Gastroesophageal sphincter (tissue), 3 donors: ENCODE results near the gene RABEP1.

Source experiments
- EP300 ChIP-seq: sonication (generic); formaldehyde crosslinking; IDR thresholded peaks from one replicate; pipeline ENCODE4 v1.6.1; 2017; ENCODE audit warnings: antibody characterized with exemption, mild to moderate bottlenecking
- POLR2A ChIP-seq, 2 donors: fragments of 450-650 bp; IDR thresholded peaks; one replicate each; pipeline ENCODE4 v1.6.1; 2017; ENCODE audit warnings: antibody characterized with exemption in 2 of 2, mild to moderate bottlenecking in 2 of 2, moderate library complexity in 1 of 2
- POLR2AphosphoS5 ChIP-seq: sonication (generic); formaldehyde crosslinking; IDR thresholded peaks from one replicate; pipeline ENCODE4 v1.6.1; 2017; ENCODE audit warnings: antibody characterized with exemption
- TF ChIP-seq, protein P1 (sequence below), 4 experiments: fragments of 200-600 bp in 2 of 4; fragments of 450-650 bp in 2 of 4; sonication (generic) in 1 of 4; IDR thresholded peaks; one replicate each; pipeline ENCODE4 v1.5.1; 2017 to 2019; ENCODE audit warnings: antibody characterized with exemption in 4 of 4, mild to moderate bottlenecking in 2 of 4, moderate library complexity in 2 of 4

DNA sequence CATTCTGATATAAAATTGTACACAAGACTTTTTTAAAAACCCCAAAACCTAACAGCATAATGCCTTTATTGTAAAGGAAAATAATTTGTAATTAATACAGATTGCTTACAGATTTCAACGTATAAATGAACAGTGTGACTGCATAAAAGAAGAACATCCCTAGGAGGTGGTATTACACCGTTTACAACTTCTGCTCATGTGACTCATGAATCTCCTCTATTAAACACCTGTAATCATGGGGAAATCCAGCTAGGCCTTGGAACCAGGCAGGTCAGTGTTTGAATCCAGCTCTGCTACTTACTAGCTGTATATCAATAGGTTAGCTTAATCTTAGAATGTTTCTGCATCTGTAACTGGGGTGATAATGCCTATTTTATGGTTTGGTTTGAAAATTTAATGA lies 15.2 kb downstream of the RABEP1 start:
- TF ChIP-seq POLR2A (IDR thresholded peaks at IDR 0.05) (no peak), EP300 (no peak), POLR2AphosphoS5 (no peak)
- TF ChIP-seq, protein P1, sequence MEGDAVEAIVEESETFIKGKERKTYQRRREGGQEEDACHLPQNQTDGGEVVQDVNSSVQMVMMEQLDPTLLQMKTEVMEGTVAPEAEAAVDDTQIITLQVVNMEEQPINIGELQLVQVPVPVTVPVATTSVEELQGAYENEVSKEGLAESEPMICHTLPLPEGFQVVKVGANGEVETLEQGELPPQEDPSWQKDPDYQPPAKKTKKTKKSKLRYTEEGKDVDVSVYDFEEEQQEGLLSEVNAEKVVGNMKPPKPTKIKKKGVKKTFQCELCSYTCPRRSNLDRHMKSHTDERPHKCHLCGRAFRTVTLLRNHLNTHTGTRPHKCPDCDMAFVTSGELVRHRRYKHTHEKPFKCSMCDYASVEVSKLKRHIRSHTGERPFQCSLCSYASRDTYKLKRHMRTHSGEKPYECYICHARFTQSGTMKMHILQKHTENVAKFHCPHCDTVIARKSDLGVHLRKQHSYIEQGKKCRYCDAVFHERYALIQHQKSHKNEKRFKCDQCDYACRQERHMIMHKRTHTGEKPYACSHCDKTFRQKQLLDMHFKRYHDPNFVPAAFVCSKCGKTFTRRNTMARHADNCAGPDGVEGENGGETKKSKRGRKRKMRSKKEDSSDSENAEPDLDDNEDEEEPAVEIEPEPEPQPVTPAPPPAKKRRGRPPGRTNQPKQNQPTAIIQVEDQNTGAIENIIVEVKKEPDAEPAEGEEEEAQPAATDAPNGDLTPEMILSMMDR (IDR thresholded peaks at IDR 0.05): no peak
